Kidney (tissue), 14 donors: Measurements from ENCODE around the gene CORO7. TPM values are rescaled to one million over a fixed set of nuclear protein-coding genes. Genes with fewer than 3 reads are reported as not detected.

Experiments
- DNase-seq, 5 donors: peaks; one replicate each; pipeline ENCODE4 v3.0.0-alpha.2; 2013 to 2020
- FAIRE-seq: peaks from 2 replicates; lab custom pipeline; 2012; peaks lifted over from hg19 to GRCh38; lab: Jason Lieb, UNC
- H3K27ac ChIP-seq, 2 donors: one replicate each; pipeline ENCODE4 v1.7.0; 2013; ENCODE audit warnings: low read depth in 2 of 2, low read length in 2 of 2, inconsistent platforms in 1 of 2
- H3K27me3 ChIP-seq: one replicate; pipeline ENCODE4 v1.7.1; 2013; ENCODE audit warnings: low read length, inconsistent platforms; ENCODE audit not compliant: control insufficient read depth, insufficient read depth
- H3K36me3 ChIP-seq, 3 donors: one replicate each; pipeline versions ENCODE4 v1.7.0 to v1.7.1; 2013; ENCODE audit warnings: low read length in 3 of 3, control low read depth in 1 of 3, inconsistent platforms in 1 of 3; ENCODE audit not compliant: insufficient read depth in 3 of 3, control insufficient read depth in 2 of 3
- H3K4me1 ChIP-seq, 3 donors: one replicate each; pipeline versions ENCODE4 v1.7.0 to v1.7.1; 2013; ENCODE audit warnings: low read length in 3 of 3, inconsistent platforms in 1 of 3, low read depth in 1 of 3; ENCODE audit not compliant: control insufficient read depth in 2 of 3, insufficient read depth in 2 of 3
- H3K4me3 ChIP-seq, 3 donors: one replicate each; pipeline versions ENCODE4 v1.7.0 to v1.8.1; 2013; ENCODE audit warnings: low read length in 3 of 3, control low read depth in 1 of 3, inconsistent platforms in 1 of 3
- H3K9ac ChIP-seq, 3 donors: one replicate each; pipeline versions ENCODE4 v1.7.0 to v1.7.1; 2013; ENCODE audit warnings: low read length in 3 of 3, control low read depth in 1 of 3, inconsistent platforms in 1 of 3
- H3K9me3 ChIP-seq, 3 donors: one replicate each; pipeline versions ENCODE4 v1.7.0 to v1.7.1; 2013; ENCODE audit warnings: low read length in 3 of 3, control low read depth in 1 of 3, inconsistent platforms in 1 of 3; ENCODE audit not compliant: control insufficient read depth in 2 of 3, insufficient read depth in 1 of 3
- intact Hi-C: fragments of 100-400 bp; cut with DNase I; formaldehyde crosslinking; loops from one replicate; pipeline ENCODE4 v1.11.1; 2022
- polyA plus RNA-seq: library from polyadenylated mRNA; stranded (reverse); fragments of 350-450 nt; fragmentation: Illumina TruSeq; extraction: RNeasy Lipid Tissue Mini Kit (QIAGEN cat#74804); gene quantifications from one replicate; pipeline ENCODE4 v1.2.3, GENCODE V29; 2014; ENCODE audit warnings: low read depth, low replicate concordance; ENCODE audit not compliant: insufficient read depth
- total RNA-seq: library from RNA; stranded (reverse); fragmentation: NEBNext Ultra II Directional; extraction: Animal tissue kit (Norgen Biotek cat#: 25700); gene quantifications from one replicate; pipeline ENCODE4 v1.2.1, GENCODE V29; 2021
- TF ChIP-seq, protein P1 (sequence below): IDR thresholded peaks from 3 replicates; pipeline ENCODE4 v1.5.1; 2012; ENCODE audit warnings: mild to moderate bottlenecking, moderate library complexity, borderline replicate concordance; ENCODE audit not compliant: insufficient read depth; ENCODE audit errors: extremely low read depth
- donor health status: control.
- donor health status: control.
- donor health status: control.
- donor health status: control.
- donor health status: control.
- donor health status: DM: yes; HTN: yes; CAD: no.
- donor health status: Normal renal cell carcinoma (clear cell type).

Gene CORO7
- total and polyA plus RNA-seq, 2 donors from 2014 or later, result 9.8 to 50.1 TPM

- intact Hi-C loops, result no loop called here
- Histone ChIP-seq H3K27ac (peak overlapping the region; percentile 88 to 96), H3K9ac (peak overlapping the region in 1 of 3 donors; percentile 1), H3K36me3 (no peaks in the 10 kb centered on the region), H3K4me3 (peak overlapping the region; percentile 26 to 66 (median 30)), H3K27me3 (no peaks in the 10 kb centered on the region), H3K4me1 (peaks cover 0 to 26% (median 20%) of the 10 kb centered on the region in 3 donors), H3K9me3 (no peaks in the 10 kb centered on the region)
- TF ChIP-seq, protein P1, sequence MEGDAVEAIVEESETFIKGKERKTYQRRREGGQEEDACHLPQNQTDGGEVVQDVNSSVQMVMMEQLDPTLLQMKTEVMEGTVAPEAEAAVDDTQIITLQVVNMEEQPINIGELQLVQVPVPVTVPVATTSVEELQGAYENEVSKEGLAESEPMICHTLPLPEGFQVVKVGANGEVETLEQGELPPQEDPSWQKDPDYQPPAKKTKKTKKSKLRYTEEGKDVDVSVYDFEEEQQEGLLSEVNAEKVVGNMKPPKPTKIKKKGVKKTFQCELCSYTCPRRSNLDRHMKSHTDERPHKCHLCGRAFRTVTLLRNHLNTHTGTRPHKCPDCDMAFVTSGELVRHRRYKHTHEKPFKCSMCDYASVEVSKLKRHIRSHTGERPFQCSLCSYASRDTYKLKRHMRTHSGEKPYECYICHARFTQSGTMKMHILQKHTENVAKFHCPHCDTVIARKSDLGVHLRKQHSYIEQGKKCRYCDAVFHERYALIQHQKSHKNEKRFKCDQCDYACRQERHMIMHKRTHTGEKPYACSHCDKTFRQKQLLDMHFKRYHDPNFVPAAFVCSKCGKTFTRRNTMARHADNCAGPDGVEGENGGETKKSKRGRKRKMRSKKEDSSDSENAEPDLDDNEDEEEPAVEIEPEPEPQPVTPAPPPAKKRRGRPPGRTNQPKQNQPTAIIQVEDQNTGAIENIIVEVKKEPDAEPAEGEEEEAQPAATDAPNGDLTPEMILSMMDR, result peak; percentile 58
- no peak for FAIRE-seq
- peak; percentile 79 to 93 (median 89) for DNase-seq
Measured at GRCh38 chr16:4313563-4314531, 102.5 kb downstream of the CORO7 start.

- Histone ChIP-seq H3K9me3 (no peaks in the 10 kb centered on the region), H3K27me3 (no peaks in the 10 kb centered on the region), H3K9ac (peak overlapping the region in 1 of 3 donors; percentile 34), H3K36me3 (no peaks in the 10 kb centered on the region), H3K4me3 (no peak overlapping the region), H3K27ac (peak overlapping the region in 1 of 2 donors; percentile 53), H3K4me1 (peaks cover 2 to 17% (median 14%) of the 10 kb centered on the region in 3 donors)
- DNase-seq (peak; percentile 45 to 83 (median 65)), FAIRE-seq (no peak)
- intact Hi-C loops, result no loop called here
- TF ChIP-seq, protein P1, result peak; percentile 55
Measured at GRCh38 chr16:4309833-4310266, 106.5 kb downstream of the CORO7 start.

DNA sequence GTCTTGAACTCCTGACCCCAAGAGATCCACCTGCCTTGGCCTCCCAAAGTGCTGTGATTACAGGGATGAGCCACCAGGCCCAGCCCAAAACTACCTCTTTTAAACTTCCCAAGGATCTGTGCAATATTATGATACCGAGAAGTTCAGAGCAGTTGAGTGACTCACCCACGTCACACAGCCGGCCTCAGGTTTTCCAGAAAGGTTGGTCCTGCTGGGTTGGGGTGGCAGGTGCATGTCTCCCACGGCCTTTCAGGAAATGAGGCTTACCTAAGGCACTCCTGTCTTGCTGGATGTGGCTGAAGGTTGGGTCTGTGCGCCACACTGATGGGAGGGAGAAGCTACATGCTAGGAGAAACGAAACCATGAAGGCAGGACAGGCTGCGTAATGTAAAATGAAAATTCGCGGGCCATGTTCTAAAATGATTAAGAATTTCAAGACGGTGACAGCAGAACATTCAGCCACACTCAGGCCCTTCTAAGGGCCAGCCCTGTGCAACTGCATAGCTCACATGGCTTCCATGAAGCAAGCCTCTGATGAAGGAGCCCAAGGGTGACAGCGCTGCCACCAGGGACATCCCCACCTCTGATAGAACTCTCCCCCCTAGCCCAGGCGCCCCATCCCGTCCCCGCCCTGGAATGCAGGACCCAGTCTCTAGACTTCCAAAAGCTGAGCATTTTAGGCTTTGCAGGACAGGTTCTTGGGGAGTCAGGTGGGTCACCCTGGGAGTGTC, 107.1 kb downstream of the CORO7 start:
- Histone ChIP-seq H3K9ac (peak overlapping the region in 1 of 3 donors; percentile 34), H3K4me3 (no peak overlapping the region), H3K27ac (peak overlapping the region in 1 of 2 donors; percentile 53), H3K9me3 (no peaks in the 10 kb centered on the region), H3K27me3 (no peaks in the 10 kb centered on the region), H3K36me3 (no peaks in the 10 kb centered on the region), H3K4me1 (peaks cover 2 to 13% (median 10%) of the 10 kb centered on the region in 3 donors)
- FAIRE-seq, result no peak
- intact Hi-C loops, result no loop called here
- TF ChIP-seq, protein P1, result no peak
- DNase-seq, result no peak
